Measurements from ENCODE around the gene FLOT1.

DNA sequence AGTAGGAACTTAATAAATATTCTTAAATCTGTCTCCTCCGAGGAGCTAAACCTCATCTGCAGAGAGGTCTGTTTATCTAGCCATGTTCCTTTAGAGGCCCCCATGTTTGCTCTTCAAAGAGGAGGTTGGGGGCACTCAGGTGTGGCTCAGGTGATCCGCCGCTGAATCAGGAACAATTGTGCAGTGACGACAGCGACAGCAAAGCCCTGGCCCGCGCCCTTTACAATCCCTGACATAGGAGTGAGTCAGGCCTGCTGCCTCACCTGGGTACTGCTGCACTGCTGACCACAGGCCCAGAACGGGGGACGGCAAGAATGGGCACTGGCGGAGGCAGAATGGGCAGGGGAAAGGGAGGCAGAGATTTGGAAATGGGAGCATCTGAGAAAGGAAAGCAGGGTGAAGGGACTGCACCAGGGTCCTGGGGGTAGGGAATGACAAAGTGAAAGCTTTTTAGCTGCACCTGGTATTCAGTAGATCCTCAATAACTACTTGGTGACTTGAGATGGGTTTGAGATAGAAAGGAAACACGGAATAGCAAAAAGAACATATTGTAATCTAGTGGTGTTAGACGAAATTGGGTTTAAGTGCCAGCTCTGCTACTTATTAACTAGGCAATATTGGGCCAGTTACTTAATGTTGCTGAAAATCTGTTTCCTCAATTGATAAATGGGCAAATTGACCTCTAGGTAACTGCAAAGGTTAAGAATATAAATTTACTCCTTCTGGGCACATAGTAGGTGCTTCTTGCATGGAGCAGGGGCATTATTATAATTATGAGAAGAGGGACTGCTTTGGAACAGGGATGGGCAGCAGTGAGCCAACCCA is 7.3 kb upstream of the FLOT1 start:
- TF ChIP-seq, protein P1, sequence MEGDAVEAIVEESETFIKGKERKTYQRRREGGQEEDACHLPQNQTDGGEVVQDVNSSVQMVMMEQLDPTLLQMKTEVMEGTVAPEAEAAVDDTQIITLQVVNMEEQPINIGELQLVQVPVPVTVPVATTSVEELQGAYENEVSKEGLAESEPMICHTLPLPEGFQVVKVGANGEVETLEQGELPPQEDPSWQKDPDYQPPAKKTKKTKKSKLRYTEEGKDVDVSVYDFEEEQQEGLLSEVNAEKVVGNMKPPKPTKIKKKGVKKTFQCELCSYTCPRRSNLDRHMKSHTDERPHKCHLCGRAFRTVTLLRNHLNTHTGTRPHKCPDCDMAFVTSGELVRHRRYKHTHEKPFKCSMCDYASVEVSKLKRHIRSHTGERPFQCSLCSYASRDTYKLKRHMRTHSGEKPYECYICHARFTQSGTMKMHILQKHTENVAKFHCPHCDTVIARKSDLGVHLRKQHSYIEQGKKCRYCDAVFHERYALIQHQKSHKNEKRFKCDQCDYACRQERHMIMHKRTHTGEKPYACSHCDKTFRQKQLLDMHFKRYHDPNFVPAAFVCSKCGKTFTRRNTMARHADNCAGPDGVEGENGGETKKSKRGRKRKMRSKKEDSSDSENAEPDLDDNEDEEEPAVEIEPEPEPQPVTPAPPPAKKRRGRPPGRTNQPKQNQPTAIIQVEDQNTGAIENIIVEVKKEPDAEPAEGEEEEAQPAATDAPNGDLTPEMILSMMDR (IDR thresholded peaks at IDR 0.05; ENCODE audit: low read depth, low read length, poor library complexity, severe bottlenecking): no peak
- TF ChIP-seq EZH2phosphoT487 (IDR thresholded peaks at IDR 0.05; ENCODE audit: borderline replicate concordance, low read length): no peak
